Measurements from ENCODE around the gene KRT6A.
"Not testable (repeated sequence)": the region's sequence is repeated elsewhere in the genome, so short reads cannot be mapped to it uniquely, and the experiment has no call there.

The KRT6A gene

DNA sequence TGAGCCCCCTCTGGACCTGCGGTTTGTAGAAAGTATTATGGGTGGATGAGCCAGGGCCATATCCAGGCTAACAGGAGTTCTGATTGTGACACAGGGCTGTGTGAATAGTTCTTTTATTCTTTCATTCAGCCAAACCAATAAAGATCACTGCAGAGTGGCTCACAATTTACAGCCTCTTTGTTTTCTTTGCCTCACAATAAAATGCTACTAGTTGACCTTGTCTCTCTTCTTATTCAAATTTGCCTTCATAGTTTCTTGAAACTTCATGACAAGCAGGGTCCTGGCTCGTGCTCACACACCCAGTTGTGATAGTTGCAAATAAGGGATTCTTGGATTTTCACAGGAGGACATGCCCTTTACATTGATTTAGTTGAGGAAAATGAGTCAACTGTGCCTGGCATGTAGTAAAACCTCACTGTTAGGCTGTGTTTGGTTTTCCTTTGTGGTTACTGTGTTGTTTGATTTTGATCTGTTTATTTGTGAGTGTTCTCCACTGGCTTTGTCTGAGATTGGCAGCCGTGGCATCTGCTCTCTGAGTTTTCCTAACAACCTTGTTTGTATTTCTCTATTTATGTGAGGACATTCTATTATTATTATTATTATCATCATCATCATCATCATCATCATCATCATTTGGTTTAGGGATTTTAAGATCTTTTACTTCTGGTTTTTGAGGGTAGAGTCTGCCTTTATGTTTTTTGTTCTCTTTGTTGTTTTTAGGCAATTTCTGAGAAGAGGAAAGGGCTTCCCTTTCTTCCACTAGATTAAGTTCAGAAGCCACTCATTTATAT, 38.5 kb downstream of the KRT6A start:
- no peak for DNase-seq

DNA sequence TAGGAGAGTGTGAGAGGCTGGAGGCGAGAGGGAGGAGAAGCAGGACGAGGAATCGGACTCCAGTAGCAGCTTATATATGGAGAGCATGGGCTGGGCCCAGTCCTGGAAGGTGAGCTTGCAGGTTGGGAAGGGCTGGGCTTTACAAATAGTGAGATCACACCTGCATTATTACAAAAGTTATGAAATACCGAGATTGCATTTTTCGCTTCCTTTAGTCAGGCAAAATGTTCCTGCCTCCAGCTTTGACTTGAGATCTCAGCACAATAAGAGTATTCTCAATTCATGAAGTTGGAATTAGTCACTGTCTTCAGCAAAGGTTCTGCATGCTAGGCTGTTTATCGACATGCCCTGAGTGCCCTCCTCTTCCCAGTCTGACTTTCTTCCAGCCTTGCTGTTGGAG, 41.0 kb downstream of the KRT6A start, which contains the start of gene KRT6B:
Gene KRT6B, minus strand, starts transcription at position 46 of the 400 bp plus-strand sequence. CDS start 68 bp downstream, outside the sequence.
- no peak for DNase-seq

DNA sequence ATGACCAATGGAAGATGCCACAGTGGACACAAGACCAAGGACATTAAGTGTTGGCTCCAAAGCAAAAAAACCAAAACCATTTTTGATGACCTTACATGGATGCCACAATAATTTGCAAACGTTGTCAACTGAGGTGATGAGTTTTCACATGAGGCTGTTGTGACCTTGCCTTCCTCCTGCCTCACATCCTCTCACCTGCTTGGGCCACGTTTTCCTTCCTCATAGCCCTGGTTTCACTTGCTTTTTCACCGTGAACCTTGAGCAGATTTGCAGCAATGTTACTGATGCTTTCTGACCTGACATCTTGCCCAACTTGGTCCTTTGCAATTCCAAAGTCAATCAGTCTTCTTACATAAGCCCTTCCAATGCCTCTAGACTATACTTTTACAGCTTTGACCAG, 44.8 kb downstream of the KRT6A start:
- no peak for DNase-seq

DNA sequence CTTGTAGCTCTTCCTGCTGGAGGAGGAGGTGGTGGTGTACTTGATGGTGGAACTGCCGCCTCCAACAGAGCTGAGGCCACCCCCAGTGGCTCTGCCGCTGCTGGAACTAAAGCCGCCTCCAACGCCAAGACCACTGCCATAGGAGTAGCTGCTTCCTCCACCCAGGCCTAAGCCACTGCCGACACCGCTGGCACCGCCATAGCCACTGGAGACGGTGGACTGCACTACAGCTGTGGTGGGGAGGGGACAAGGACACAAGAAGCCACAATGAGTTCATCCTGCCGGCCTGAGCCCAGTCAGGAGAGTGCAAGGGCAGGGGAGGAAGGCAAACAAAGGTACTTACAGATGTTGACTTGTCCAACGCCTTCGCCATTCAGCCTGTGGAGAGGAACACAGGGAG, 45.9 kb downstream of the KRT6A start:
- not testable (repeated sequence) for DNase-seq

DNA sequence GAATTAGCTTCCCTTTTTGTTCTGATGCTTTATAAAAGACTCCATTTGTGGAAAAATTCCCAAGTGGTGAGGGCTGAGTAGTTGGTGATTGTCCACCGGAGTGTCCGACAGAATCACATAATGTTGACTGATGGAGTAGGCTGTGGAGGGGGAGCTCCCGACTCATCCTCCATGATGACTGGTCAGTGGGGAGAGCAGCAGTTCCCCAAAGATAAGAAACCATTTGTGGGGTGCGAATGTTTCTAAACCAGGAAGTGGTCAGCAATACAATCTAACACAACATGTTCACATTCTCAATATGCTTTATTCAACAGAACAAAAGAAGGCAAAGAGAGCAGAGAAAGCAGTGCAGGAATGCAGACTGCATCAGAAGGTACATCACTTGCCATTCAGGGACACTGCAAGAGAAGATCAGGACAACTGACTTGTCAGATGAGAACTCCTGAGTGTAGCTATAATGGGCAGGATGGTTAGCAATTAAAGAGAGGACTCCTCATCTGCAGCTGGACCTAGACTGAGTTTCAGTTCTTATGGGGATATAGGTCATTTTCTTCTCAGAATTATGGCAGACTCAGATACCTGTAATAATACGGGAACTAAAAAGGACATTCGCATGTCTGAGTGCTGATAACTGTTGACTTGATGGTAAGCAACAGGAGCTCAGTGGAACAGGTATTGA, 46.6 kb downstream of the KRT6A start:
- no peak for DNase-seq

DNA sequence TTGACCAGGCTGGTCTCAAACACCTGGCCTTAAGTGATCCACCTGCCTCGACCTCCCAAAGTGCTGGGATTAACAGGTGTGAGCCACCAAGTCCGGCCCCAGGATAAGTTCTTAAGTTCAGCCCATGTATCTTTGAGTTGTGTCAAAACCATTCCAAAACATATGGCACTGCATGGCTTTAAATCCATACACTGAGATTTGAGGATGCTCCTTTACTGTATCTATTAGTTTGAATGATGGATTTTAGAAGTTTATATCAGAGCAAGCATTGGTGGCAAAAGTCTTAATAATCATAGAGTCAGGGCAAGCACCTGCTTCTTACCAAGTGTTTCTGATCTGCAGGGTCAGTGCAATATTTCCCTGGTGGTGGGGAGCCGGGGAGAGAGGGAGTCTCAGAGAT, 47.2 kb downstream of the KRT6A start:
- no peak for DNase-seq

DNA sequence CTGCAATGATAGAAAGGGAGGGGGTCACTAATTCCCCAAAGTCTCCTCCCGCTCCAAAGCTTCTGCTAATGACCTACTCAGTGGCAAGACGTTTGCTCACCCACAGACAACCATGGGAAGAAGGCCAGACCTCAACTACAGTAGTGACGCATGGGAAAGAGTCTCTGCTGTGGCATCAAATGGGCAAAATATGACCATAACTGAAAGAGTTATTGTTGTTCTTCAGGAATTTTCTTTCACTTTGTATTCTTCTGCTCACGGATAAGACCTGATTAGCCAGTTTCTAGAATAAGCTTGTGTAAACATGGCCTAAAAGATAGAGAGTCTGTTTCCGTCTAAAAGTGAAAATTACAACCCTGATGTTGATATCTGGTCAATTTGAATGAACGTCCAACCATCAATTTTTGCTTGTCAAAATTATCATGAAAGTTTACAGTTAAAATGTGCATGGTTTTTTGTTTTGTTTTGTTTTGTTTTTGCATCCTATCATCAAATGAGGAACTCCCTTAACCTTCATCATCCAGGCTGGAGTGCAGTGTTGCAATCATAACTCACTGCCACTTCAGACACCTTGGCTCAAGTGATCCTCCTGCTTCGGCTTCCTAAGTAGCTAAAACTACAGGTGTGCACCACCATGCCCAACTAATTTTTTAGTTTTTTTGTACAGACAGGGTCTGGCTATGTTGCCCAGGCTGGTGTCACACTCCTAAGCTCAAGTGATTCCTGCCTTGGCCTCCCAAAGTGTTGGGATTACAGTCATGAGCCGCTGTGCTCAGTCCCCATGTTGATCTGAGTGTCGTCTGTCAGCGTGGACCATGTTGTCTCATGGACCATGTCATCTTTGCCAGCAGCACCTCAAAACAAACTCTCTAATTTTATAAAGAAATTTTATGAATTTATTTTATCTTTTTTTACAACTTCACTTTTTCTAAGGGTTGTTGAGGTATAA, 48.1 kb downstream of the KRT6A start:
- DNase-seq = no peak

DNA sequence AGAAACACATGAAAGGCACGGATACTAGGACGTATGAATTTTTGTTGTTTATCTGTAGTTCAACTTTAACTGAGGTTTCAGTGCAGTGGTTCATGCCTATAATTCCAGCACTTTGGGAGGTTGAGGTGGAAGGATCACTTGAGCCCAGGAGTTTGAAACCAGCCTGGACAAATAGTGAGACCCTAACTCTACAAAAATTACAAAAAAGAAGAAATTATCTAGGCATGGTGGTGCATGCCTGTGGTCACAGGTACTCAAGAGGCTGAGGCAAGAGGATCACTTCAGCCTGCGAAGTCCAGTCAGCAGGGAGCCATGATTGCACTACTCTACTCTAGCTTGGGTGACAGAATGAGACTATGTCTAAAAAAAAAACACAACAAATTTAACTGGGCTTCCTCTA, 49.1 kb downstream of the KRT6A start:
- no peak for DNase-seq

DNA sequence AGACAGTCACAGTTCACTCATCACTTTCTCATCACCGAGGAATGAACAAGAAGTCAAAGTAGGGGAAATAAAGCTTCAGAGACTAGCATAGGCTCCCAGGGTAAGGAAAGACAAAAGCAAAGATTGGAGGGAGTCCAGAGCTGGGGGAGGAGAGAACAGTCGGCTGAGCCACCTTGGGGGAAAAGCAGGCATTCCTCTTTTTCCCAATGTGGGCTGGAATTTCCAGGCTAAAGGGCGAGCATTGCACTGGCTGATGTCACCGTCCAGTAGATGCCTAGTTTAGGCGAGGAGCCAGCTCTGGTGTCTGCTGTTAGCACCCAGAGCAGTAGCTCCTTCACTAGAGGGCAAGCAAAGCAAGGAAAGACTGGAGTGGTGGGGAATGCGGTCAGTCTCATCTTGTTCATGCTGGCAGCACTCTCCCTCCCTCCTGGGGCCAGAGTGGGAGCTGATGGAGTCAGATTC, 50.4 kb downstream of the KRT6A start:
- DNase-seq = no peak

DNA sequence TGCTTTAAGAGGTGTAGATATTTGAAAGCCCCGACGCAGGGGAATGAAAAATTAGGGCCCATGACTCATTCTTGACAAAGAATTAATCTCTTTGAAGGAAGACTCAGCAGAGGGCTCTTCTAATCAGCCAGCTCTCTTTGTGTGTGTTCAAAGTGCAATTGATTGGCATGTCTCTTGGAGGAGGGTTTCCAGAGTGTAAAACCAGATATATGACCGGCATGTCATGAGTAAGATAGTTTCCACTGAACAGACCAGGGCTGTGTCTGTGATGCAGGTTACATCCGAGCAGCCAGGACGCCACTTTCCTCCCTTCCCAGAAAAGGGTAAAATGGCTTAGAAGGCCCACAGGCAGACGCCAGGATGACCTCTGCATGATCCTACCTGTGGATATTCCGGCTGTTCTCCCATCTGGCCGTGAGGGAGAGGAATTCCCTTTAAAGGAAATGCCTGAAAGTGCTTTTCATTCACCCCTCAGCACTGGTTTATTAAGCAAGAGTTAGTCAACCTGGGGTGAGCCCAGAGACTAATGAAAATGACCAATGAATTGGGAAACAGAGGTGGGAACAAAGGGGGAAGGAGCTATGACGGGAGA, 51.6 kb downstream of the KRT6A start:
- no peak for DNase-seq

DNA sequence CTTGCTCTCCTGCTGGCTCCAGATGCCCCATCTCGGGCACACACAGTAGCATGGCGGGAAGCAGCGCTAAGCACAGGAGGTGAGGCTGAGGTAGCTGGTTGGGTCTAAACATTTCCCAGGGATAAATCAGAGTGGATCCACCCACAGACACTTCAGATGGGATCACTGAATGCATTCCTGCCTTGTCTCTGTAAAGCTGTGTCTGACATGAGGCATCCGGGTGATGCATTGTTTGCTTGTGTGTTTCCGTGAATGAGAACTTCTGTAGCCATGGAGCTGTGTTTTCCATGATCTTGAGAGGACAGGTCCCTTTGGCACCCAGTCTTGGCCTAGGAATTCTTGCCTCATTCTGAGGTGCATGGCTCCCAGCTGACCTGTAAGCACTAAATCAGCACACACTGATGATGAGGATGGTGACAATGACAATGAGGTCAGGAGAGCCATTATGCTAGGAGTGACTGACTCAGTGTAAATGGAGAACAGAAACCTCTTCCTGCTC, 52.2 kb downstream of the KRT6A start:
- DNase-seq = no peak

DNA sequence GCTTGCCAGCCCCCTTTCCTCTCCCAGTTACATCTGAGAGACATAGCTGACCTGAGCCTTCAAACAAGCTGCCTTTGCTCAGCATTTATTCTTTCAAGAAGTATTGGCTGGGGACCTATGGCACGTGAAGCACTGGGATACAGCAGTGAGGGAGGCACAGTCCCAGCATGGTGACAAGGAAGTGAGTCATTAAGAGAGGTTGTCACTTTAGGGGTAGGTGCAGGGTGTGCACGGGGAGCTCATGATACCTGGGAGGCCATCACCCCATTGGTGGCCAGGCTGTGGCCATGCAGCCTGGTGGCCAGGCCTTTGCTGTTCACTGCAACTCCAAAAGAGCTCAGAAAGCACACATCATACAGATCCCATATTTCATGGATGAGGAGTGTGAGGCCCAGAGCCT, 53.2 kb downstream of the KRT6A start:
- no peak for DNase-seq

DNA sequence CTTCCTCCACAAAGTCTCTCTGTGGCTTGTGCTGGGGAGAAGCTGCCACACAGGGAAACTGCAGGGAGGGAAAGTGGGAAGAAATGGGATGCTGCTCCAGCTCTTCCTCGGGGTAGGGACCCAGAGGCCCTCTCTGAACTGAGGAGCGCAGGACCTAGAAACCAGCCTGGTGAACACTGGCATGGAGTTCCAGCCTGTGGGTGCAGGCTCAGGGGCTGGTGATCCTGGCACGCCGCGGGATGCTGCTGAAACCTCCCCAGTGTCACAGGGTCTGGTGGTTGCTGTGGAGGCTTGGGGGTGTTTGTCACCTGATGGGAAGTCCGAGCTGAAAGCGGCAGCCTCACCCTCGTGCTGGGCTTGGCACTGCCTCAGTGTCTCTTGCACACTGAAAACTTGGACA, 53.6 kb downstream of the KRT6A start:
- DNase-seq = no peak

DNA sequence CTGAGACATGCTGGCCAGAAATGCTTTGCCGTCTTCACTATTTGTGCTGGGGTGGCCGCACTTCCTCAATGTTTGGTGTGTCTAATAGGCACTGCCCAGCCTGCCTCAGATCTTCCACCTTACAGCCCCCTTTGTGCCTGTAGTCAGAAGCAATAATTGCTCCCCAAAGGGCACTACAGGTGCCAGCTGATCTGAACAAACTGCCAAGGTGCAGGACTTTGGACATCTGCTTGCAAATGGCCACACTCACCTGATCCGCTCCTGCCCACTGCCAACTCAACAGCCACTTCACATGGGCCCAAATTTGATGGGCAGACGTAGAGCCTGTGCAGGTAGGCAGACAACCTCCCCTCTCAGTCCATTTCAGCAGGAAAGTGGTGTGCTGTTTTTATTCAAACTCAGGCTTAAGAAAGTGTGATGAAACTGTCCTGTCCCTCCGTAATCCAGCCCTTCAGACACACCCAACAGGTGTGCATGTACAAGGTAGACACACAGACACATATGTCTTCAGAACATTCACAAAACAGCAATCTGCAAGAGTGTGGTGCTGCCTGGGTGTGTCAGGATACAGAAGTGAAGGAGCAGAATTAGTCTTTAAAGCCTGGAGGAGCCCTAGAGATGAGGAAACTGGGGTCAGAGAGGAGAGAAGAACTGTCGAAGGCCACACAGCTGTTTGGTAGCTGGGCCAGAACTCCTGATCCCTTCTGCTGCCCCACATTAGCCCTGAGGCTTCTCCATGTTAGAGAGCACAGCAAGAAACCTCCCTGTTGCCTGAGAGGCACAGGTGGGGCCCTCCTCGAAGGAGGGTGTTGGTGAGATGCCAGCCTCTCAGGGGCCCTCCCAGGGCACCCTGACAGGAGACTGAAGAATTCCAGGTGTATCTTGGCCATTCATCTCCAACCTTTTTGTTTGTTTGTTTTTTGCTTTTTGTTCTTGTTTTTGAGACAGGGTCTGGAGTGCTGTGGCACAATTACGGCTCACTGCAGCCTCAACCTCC, 54.5 kb downstream of the KRT6A start:
- no peak for DNase-seq

DNA sequence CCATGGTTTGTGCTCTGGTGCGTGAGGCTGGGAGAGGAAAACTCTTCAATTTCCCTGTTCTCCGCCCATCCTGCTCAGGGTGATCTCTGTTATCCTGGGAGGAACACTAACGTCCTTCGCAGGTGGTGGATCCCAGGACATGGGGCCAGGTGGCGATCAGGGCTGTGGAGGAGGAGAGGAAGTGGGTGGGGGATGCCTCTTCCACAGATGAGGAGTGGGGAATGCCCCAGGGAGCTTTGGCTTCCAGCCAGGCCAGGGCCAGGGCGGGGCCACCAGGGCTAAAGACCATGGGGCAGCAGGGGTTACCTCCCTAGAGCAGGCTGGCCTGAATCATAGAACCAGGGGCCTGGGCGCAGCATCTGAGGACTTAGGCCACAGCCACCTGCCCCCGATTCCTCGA, 55.5 kb downstream of the KRT6A start:
- DNase-seq = no peak

All from bone marrow (tissue), 2 donors.